Measurements from ENCODE around the gene TFEC. TPM values are rescaled to one million over a fixed set of nuclear protein-coding genes. Genes with fewer than 3 reads are reported as not detected.

Gene TFEC
- total and polyA plus RNA-seq, 10 of the 15 experiments (the other 5 are each of a cell fraction or from before 2014, with no cell fraction given), result 0.18 to 5.8 (median 2.4) TPM

DNA sequence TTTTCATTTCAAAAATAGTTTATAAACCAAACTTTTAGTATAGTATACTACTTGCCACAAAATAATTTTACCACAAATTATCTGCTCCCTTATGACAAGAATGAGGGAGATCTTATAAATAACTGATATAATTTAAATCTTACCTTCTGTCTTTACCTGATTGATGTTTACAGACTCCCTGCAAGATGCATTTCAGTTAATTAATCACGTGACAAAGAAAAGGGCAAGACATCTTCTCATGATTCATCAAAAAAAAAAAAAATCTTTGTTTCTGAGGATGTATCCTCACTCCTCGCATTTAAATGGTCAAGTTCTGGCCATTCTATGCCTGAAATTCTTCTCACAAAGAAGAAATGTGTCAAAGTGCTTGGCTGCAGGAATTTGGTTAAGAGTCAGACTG lies 2.3 kb upstream of the TFEC start (continued):
- TF ChIP-seq, protein P1, sequence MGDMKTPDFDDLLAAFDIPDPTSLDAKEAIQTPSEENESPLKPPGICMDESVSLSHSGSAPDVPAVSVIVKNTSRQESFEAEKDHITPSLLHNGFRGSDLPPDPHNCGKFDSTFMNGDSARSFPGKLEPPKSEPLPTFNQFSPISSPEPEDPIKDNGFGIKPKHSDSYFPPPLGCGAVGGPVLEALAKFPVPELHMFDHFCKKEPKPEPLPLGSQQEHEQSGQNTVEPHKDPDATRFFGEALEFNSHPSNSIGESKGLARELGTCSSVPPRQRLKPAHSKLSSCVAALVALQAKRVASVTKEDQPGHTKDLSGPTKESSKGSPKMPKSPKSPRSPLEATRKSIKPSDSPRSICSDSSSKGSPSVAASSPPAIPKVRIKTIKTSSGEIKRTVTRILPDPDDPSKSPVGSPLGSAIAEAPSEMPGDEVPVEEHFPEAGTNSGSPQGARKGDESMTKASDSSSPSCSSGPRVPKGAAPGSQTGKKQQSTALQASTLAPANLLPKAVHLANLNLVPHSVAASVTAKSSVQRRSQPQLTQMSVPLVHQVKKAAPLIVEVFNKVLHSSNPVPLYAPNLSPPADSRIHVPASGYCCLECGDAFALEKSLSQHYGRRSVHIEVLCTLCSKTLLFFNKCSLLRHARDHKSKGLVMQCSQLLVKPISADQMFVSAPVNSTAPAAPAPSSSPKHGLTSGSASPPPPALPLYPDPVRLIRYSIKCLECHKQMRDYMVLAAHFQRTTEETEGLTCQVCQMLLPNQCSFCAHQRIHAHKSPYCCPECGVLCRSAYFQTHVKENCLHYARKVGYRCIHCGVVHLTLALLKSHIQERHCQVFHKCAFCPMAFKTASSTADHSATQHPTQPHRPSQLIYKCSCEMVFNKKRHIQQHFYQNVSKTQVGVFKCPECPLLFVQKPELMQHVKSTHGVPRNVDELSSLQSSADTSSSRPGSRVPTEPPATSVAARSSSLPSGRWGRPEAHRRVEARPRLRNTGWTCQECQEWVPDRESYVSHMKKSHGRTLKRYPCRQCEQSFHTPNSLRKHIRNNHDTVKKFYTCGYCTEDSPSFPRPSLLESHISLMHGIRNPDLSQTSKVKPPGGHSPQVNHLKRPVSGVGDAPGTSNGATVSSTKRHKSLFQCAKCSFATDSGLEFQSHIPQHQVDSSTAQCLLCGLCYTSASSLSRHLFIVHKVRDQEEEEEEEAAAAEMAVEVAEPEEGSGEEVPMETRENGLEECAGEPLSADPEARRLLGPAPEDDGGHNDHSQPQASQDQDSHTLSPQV (IDR thresholded peaks at IDR 0.05), result no peak

DNA sequence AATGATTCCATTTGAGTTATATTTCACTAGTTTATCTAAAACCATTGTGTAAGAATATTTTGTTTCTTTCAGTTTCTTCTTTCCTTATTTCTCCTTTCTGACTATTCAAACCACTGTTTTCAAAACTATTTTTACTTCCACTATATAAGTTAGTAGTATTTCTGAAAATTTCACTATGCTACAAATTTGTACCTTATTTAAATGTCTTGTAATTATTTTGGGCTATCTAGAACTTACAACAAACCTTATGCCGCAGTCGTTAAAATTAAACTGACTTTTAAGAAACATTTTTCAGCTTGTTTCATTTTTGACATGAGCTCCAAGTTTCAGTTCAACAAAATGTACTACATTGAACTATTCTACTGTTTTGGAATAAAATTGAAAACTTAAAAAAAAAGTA lies 1.8 kb downstream of the TFEC start:
- ChIA-PET RAD21 (ENCODE audit: unreplicated experiment) (no interaction called here), POLR2A (no interaction called here), SMC1A (ENCODE audit: uncharacterized antibody, unreplicated experiment) (no interaction called here), CTCF (no interaction called here)
- Histone ChIP-seq H3K36me3 (ENCODE audit: control insufficient read depth in 2 of 2, insufficient read depth in 2 of 2, low read length in 1 of 2) (no peaks in the 10 kb centered on the region), H2AFZ (ENCODE audit: control insufficient read depth, low read depth, low read length) (no peak overlapping the region), H3K27ac (ENCODE audit: control insufficient read depth, insufficient read depth) (no peak overlapping the region), H3K79me2 (ENCODE audit: control insufficient read depth, insufficient read depth, low read length) (no peaks in the 10 kb centered on the region), H3K27me3 (replicated peaks in 1 of 2; ENCODE audit: control insufficient read depth in 2 of 2, insufficient read depth in 2 of 2, low read length in 1 of 2) (no peaks in the 10 kb centered on the region), H3K9ac (ENCODE audit: control insufficient read depth, insufficient read depth, low read length) (no peak overlapping the region), H3K4me2 (ENCODE audit: control insufficient read depth, insufficient read depth) (peak overlapping the region; percentile 13), H3K4me1 (ENCODE audit: control insufficient read depth, insufficient read depth, low read length) (peaks cover 9% of the 10 kb centered on the region), H3K4me3 (0 out of 2 replicates have a peak overlapping the region, but pooled peaks have one; percentile 0), H3K9me3 (replicated peaks; ENCODE audit: control insufficient read depth, insufficient read depth, low read length) (no peaks in the 10 kb centered on the region), H4K20me1 (ENCODE audit: control insufficient read depth, insufficient read depth) (no peaks in the 10 kb centered on the region)
- FAIRE-seq (no peak), ATAC-seq (peak; percentile 48; the same call in 2 of the 3 replicates), DNase-seq (ENCODE audit: low read depth, low spot score) (peak; percentile 26)
- WGBS (ENCODE audit: insufficient coverage, insufficient replicate concordance, low lambda C conversion rate, missing lambda C conversion rate), result 7% methylated on average over 2 of the region's 2 CpGs
- in situ Hi-C loops (cut with MboI), result no loop called here
- TF ChIP-seq, protein P2, sequence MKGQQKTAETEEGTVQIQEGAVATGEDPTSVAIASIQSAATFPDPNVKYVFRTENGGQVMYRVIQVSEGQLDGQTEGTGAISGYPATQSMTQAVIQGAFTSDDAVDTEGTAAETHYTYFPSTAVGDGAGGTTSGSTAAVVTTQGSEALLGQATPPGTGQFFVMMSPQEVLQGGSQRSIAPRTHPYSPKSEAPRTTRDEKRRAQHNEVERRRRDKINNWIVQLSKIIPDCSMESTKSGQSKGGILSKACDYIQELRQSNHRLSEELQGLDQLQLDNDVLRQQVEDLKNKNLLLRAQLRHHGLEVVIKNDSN (IDR thresholded peaks at IDR 0.05; ENCODE audit: borderline replicate concordance, extremely low read length, insufficient read depth, low read depth, low read length), result no peak
- TF ChIP-seq, protein P3, sequence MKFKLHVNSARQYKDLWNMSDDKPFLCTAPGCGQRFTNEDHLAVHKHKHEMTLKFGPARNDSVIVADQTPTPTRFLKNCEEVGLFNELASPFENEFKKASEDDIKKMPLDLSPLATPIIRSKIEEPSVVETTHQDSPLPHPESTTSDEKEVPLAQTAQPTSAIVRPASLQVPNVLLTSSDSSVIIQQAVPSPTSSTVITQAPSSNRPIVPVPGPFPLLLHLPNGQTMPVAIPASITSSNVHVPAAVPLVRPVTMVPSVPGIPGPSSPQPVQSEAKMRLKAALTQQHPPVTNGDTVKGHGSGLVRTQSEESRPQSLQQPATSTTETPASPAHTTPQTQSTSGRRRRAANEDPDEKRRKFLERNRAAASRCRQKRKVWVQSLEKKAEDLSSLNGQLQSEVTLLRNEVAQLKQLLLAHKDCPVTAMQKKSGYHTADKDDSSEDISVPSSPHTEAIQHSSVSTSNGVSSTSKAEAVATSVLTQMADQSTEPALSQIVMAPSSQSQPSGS (IDR thresholded peaks at IDR 0.05; ENCODE audit: low read length), result peak; percentile 48; the same call in 1 of the 2 replicates
- 0 out of 2 replicates have a peak, but pooled peaks have one; percentile 8 for TF ChIP-seq SPI1 (IDR thresholded peaks at IDR 0.05; ENCODE audit: borderline replicate concordance, insufficient read depth, low read depth, low read length)
- no peak for TF ChIP-seq STAT1 (conservative IDR thresholded peaks at IDR 0.05)
- no peak for TF ChIP-seq LARP7 (IDR thresholded peaks at IDR 0.05)
- no peak for TF ChIP-seq EGR1 (IDR thresholded peaks at IDR 0.05; ENCODE audit: borderline replicate concordance in 1 of 2, low read depth in 2 of 2, low read length in 2 of 2)
- TF ChIP-seq MEF2A (IDR thresholded peaks at IDR 0.05; ENCODE audit: insufficient read depth, low read depth, low read length), result peak; percentile 66; the same call in 1 of the 2 replicates
- no peak for TF ChIP-seq EP300 (IDR thresholded peaks at IDR 0.05; ENCODE audit: borderline replicate concordance in 1 of 2, control insufficient read depth in 1 of 2, low read depth in 2 of 2, low read length in 2 of 2)
- TF ChIP-seq NFIC (IDR thresholded peaks at IDR 0.05; ENCODE audit: low read depth, low read length), result peak; percentile 58; the same call in 1 of the 2 replicates
- TF ChIP-seq SIX5 (IDR thresholded peaks at IDR 0.05; ENCODE audit: low read depth, low read length, severe bottlenecking), result no peak
- no peak for TF ChIP-seq SMARCA5 (IDR thresholded peaks at IDR 0.05)
- TF ChIP-seq POLR2A (IDR thresholded peaks at IDR 0.05; ENCODE audit: low read depth, low read length), result no peak
- TF ChIP-seq SMAD5 (IDR thresholded peaks at IDR 0.05; ENCODE audit: low read depth), result no peak
- intact Hi-C loops (cut with micrococcal nuclease; ENCODE audit: unreplicated experiment), result no loop called here
- no TSS peak for BruUV-seq (replicated peaks)
